22Rv1 (cell line): ENCODE measurements around the gene SPHKAP.

Source experiments
- CTCF ChIP-seq: fragments of 450-650 bp; IDR thresholded peaks from 2 replicates; pipeline ENCODE4 v1.5.1; 2017; ENCODE audit warnings: mild to moderate bottlenecking
- ZFX ChIP-seq: fragments of 450-650 bp; IDR thresholded peaks from 2 replicates; pipeline ENCODE4 v1.6.1; 2017; ENCODE audit warnings: antibody characterized with exemption, borderline replicate concordance

- TF ChIP-seq CTCF (no peak), ZFX (no peak)
These were observed 115.8 kb downstream of the SPHKAP start for GRCh38 chr2:228065686-228066085.
